Measurements from ENCODE around the gene VPS9D1. TPM values are rescaled to one million over a fixed set of nuclear protein-coding genes. Genes with fewer than 3 reads are reported as not detected.

The VPS9D1 gene
- total RNA-seq, 1 donor from 2014 or later: 11.4 TPM

GRCh38 chr16:89733322-89733721 lies 12.6 kb upstream of the VPS9D1 start:
- TF ChIP-seq, protein P1, sequence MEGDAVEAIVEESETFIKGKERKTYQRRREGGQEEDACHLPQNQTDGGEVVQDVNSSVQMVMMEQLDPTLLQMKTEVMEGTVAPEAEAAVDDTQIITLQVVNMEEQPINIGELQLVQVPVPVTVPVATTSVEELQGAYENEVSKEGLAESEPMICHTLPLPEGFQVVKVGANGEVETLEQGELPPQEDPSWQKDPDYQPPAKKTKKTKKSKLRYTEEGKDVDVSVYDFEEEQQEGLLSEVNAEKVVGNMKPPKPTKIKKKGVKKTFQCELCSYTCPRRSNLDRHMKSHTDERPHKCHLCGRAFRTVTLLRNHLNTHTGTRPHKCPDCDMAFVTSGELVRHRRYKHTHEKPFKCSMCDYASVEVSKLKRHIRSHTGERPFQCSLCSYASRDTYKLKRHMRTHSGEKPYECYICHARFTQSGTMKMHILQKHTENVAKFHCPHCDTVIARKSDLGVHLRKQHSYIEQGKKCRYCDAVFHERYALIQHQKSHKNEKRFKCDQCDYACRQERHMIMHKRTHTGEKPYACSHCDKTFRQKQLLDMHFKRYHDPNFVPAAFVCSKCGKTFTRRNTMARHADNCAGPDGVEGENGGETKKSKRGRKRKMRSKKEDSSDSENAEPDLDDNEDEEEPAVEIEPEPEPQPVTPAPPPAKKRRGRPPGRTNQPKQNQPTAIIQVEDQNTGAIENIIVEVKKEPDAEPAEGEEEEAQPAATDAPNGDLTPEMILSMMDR (conservative IDR thresholded peaks at IDR 0.05; ENCODE audit: low read depth, low read length): no peak
- no peak overlapping the region for H3K4me3 ChIP-seq (ENCODE audit: low read depth, low read length)
- DNase-seq (ENCODE audit: low read depth): no peak

- TF ChIP-seq, protein P1 (conservative IDR thresholded peaks at IDR 0.05; ENCODE audit: low read depth, low read length): no peak
- no peak for DNase-seq (ENCODE audit: low read depth)
- no peak overlapping the region for H3K4me3 ChIP-seq (ENCODE audit: low read depth, low read length)
These were observed 12.2 kb upstream of the VPS9D1 start for GRCh38 chr16:89732918-89733242.

DNA sequence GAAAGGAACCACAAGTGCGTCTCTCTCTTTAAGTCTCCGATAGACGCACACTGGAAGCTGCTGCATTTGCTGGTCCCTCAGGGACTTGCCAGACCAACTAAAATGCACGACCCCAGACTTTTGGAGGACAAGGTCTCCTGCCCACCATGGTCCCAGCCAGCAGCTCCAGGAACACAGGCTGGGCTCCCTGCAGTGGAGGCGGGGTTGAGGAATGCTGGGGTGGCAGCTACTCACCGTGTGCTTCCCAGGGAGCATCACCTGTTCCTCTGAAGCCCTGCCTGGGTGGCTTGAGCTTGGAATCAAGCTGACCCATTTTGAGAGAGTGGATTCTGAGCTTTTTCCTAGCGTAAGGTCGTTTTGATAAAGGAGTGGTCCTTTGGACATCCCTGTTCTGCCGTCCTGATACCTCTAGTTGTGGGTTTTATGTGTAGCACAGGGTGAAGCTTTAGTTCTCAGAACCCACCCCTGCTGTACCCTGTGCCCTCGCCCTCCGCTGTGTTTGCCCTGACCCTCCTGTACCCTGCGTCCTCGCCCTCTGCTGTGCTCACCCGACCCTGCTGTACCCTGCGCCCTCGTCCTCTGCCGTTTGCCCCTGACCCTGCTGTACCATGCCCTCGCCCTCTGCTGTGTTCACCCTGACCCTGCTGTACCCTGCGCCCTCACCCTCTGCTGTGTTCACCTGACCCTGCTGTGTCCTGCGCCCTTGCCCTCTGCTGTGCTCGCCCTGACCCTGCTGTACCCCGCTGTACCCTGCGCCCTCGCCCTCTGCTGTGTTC lies 11.6 kb upstream of the VPS9D1 start:
- H3K4me3 ChIP-seq (ENCODE audit: low read depth, low read length): no peak overlapping the region
- no peak for DNase-seq (ENCODE audit: low read depth)
- TF ChIP-seq, protein P1 (conservative IDR thresholded peaks at IDR 0.05; ENCODE audit: low read depth, low read length): no peak

GRCh38 chr16:89730610-89731234 lies 10.0 kb upstream of the VPS9D1 start:
- no peak for DNase-seq (ENCODE audit: low read depth)
- TF ChIP-seq, protein P1 (conservative IDR thresholded peaks at IDR 0.05; ENCODE audit: low read depth, low read length): no peak
- no peak overlapping the region for H3K4me3 ChIP-seq (ENCODE audit: low read depth, low read length)

DNA sequence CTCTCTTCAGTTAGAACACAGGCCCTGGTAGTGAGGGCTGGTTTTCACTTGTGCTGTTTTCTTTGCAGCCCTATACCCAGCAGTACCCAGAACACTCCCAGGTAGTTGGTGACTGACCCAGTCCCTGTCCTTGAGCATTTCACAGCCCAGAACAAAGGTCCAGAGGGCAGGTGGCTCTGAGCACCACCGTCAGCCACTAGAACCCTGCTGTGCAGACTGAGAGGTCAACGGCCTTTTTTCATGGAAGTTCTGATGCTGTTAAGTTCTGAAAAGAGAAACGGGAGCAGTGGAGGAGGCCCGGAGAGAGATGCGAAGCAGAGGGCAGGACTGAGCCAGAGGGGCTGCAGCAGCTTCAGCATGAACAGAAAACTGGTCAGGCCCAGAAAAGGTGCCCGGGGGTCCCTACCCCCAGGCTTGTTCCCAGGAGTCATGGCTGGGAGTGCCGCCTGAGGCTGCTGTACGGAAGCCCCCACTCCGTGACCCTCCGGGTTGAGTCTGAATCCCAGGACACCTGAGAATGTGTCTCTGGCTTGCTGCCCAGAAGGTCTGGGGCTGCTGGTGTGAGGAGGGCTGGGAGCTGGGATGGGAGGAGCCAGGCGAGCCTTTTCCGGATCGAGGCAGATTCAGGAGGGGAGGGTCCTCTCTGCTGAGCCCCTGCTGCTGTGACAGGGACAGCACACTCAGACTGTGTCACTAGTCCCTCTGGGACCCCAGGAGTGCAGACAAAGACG lies 9.3 kb upstream of the VPS9D1 start:
- no peak overlapping the region for H3K4me3 ChIP-seq (ENCODE audit: low read depth, low read length)
- DNase-seq (ENCODE audit: low read depth): no peak
- TF ChIP-seq, protein P1 (conservative IDR thresholded peaks at IDR 0.05; ENCODE audit: low read depth, low read length): no peak

DNA sequence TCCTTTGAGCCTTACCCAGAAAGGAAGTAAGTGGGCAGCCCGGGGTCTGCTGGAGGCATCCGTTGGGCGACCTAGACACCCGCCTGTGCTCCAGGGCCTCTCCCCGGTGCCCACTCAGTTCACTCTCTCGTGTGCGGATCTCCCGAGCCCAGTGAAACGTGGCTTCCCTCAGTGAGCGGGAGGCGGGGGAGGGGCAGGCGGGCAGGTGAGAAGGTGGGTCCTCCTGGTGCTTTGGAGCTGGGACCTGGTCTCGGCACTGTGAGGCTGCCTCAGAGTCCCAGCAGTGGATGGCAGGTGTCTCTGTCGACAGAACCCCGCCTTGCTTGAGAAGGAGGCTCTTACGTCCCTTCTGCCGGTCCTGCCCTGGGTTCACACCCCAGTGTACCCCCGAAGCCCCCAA lies 8.6 kb upstream of the VPS9D1 start:
- H3K4me3 ChIP-seq (ENCODE audit: low read depth, low read length): no peak overlapping the region
- DNase-seq (ENCODE audit: low read depth): no peak
- TF ChIP-seq, protein P1 (conservative IDR thresholded peaks at IDR 0.05; ENCODE audit: low read depth, low read length): no peak
